Endothelial cell (in vitro differentiated cells): ENCODE measurements around the gene ARHGAP9. TPM values are rescaled to one million over a fixed set of nuclear protein-coding genes. Genes with fewer than 3 reads are reported as not detected.
"Not testable (repeated sequence)": the region's sequence is repeated elsewhere in the genome, so short reads cannot be mapped to it uniquely, and the experiment has no call there.

Experiments
- DNase-seq: peaks from one replicate; pipeline ENCODE4 v3.0.0; 2021; ENCODE audit warnings: low spot score
- H3K27ac Mint-ChIP-seq: one replicate; pipeline ENCODE4 v1.8.0; 2021; ENCODE audit warnings: mixed read lengths, inconsistent platforms; ENCODE audit not compliant: unreplicated experiment
- H3K27me3 Mint-ChIP-seq: one replicate; pipeline ENCODE4 v1.8.0; 2021; ENCODE audit warnings: mild to moderate bottlenecking, moderate library complexity, mixed read lengths, inconsistent platforms; ENCODE audit not compliant: unreplicated experiment
- H3K36me3 Mint-ChIP-seq: one replicate; pipeline ENCODE4 v1.8.0; 2021; ENCODE audit warnings: mild to moderate bottlenecking, low read depth, mixed read lengths, inconsistent platforms; ENCODE audit not compliant: unreplicated experiment
- H3K4me1 Mint-ChIP-seq: one replicate; pipeline ENCODE4 v1.8.0; 2021; ENCODE audit warnings: mild to moderate bottlenecking, mixed read lengths, inconsistent platforms; ENCODE audit not compliant: unreplicated experiment
- H3K4me3 Mint-ChIP-seq: one replicate; pipeline ENCODE4 v1.8.0; 2021; ENCODE audit warnings: mild to moderate bottlenecking, mixed read lengths, inconsistent platforms; ENCODE audit not compliant: unreplicated experiment
- H3K9me3 Mint-ChIP-seq: one replicate; pipeline ENCODE4 v1.8.0; 2021; ENCODE audit warnings: mixed read lengths, inconsistent platforms; ENCODE audit not compliant: unreplicated experiment
- CTCF ChIP-seq: fragments of 200-600 bp; sonication (generic); IDR thresholded peaks from one replicate; pipeline ENCODE4 v1.5.0; 2021; ENCODE audit warnings: antibody characterized with exemption; ENCODE audit not compliant: unreplicated experiment
- total RNA-seq: library from RNA; stranded (reverse); fragmentation: NEBNext Ultra II Directional; extraction: Animal tissue kit (Norgen Biotek cat#: 25700); gene quantifications from one replicate; pipeline ENCODE4 v1.2.1, GENCODE V29; 2021; ENCODE audit not compliant: unreplicated experiment

Gene ARHGAP9
- total RNA-seq, 1 donor from 2014 or later: 65.4 TPM

- Mint-ChIP-seq H3K4me3 (peak overlapping the region; percentile 94), H3K36me3 (peaks cover 47% of the 10 kb centered on the region), H3K27ac (peak overlapping the region; percentile 92), H3K9me3 (no peaks in the 10 kb centered on the region), H3K27me3 (peaks cover 31% of the 10 kb centered on the region), H3K4me1 (peaks cover 45% of the 10 kb centered on the region)
- TF ChIP-seq CTCF: no peak
- no peak for DNase-seq
Observed at GRCh38 chr12:57519796-57520052, 40.1 kb upstream of the ARHGAP9 start.

- peak overlapping the region; percentile 92 for H3K27ac Mint-ChIP-seq
- peaks cover 28% of the 10 kb centered on the region for H3K27me3 Mint-ChIP-seq
- TF ChIP-seq CTCF: no peak
- H3K4me1 Mint-ChIP-seq: peaks cover 39% of the 10 kb centered on the region
- H3K36me3 Mint-ChIP-seq: peaks cover 47% of the 10 kb centered on the region
- DNase-seq: no peak
- peak overlapping the region; percentile 94 for H3K4me3 Mint-ChIP-seq
- H3K9me3 Mint-ChIP-seq: no peaks in the 10 kb centered on the region
Observed at GRCh38 chr12:57518920-57519795, 39.5 kb upstream of the ARHGAP9 start.

GRCh38 chr12:57518176-57518919, 38.7 kb upstream of the ARHGAP9 start:
- Mint-ChIP-seq H3K4me3 (peak overlapping the region; percentile 40), H3K27ac (peak overlapping the region; percentile 55), H3K36me3 (peaks cover 46% of the 10 kb centered on the region), H3K4me1 (peaks cover 33% of the 10 kb centered on the region), H3K27me3 (peaks cover 20% of the 10 kb centered on the region), H3K9me3 (no peaks in the 10 kb centered on the region)
- DNase-seq: no peak
- TF ChIP-seq CTCF: no peak

GRCh38 chr12:57517718-57518117, 38.1 kb upstream of the ARHGAP9 start:
- Mint-ChIP-seq H3K4me1 (peaks cover 30% of the 10 kb centered on the region), H3K36me3 (peaks cover 52% of the 10 kb centered on the region), H3K27ac (peak overlapping the region; percentile 68), H3K4me3 (peak overlapping the region; percentile 74), H3K27me3 (peaks cover 16% of the 10 kb centered on the region)
- not testable (repeated sequence) for DNase-seq, H3K9me3 Mint-ChIP-seq

- Mint-ChIP-seq H3K4me3 (peak overlapping the region; percentile 74), H3K27ac (peak overlapping the region; percentile 85), H3K36me3 (peaks cover 57% of the 10 kb centered on the region), H3K27me3 (peaks cover 17% of the 10 kb centered on the region), H3K4me1 (peaks cover 30% of the 10 kb centered on the region), H3K9me3 (no peaks in the 10 kb centered on the region)
- DNase-seq: no peak
- TF ChIP-seq CTCF: no peak
Observed at GRCh38 chr12:57517187-57517586, 37.5 kb upstream of the ARHGAP9 start.
